Chondrocyte (in vitro differentiated cells): ENCODE data around the gene TNNT2. TPM values are rescaled to one million over a fixed set of nuclear protein-coding genes. Genes with fewer than 3 reads are reported as not detected.

Experiments used
- DNase-seq: peaks from one replicate; pipeline ENCODE4 v3.0.0; 2021; ENCODE audit warnings: mixed read lengths, low spot score
- H3K27ac Mint-ChIP-seq: one replicate; pipeline ENCODE4 v1.8.0; 2021; ENCODE audit warnings: mild to moderate bottlenecking, moderate library complexity, mixed read lengths; ENCODE audit not compliant: unreplicated experiment
- H3K27me3 Mint-ChIP-seq: 2 replicates; pipeline ENCODE4 v1.8.0; 2021; ENCODE audit warnings: low read depth, mixed read lengths
- H3K36me3 Mint-ChIP-seq: 2 replicates; pipeline ENCODE4 v1.8.0; 2021; ENCODE audit warnings: low read depth, mixed read lengths
- H3K4me1 Mint-ChIP-seq: 2 replicates; pipeline ENCODE4 v1.8.0; 2021; ENCODE audit warnings: low read depth, mild to moderate bottlenecking, mixed read lengths
- H3K4me3 Mint-ChIP-seq: one replicate; pipeline ENCODE4 v1.8.0; 2021; ENCODE audit warnings: mild to moderate bottlenecking, moderate library complexity, mixed read lengths; ENCODE audit not compliant: unreplicated experiment
- H3K9me3 Mint-ChIP-seq: 2 replicates; pipeline ENCODE4 v1.8.0; 2021; ENCODE audit warnings: low read depth, mixed read lengths
- CTCF ChIP-seq: fragments of 200-600 bp; sonication (generic); IDR thresholded peaks from 2 replicates; pipeline ENCODE4 v1.5.0; 2021; ENCODE audit warnings: antibody characterized with exemption, mild to moderate bottlenecking, moderate library complexity
- total RNA-seq: library from RNA; stranded (reverse); gene quantifications from 3 replicates; pipeline ENCODE4 v1.2.1, GENCODE V29; 2021

TNNT2 gene
- total RNA-seq, 1 donor from 2014 or later, result 21.6 TPM

GRCh38 chr1:201418461-201418860 is 41.0 kb upstream of the TNNT2 start:
- H3K36me3 Mint-ChIP-seq, result no peaks in the 10 kb centered on the region
- H3K27me3 Mint-ChIP-seq, result peaks cover 3% of the 10 kb centered on the region

GRCh38 chr1:201414051-201414738 is 36.7 kb upstream of the TNNT2 start:
- TF ChIP-seq CTCF, result no peak
- peaks cover 10% of the 10 kb centered on the region for H3K27me3 Mint-ChIP-seq

More at GRCh38 chr1:201418461-201418860, 41.0 kb upstream of the TNNT2 start:
- Mint-ChIP-seq H3K9me3 (no peaks in the 10 kb centered on the region), H3K4me3 (no peak overlapping the region), H3K27ac (no peak overlapping the region), H3K4me1 (peaks cover 31% of the 10 kb centered on the region)
- no peak for DNase-seq
- TF ChIP-seq CTCF, result no peak

GRCh38 chr1:201411292-201411691 is 33.8 kb upstream of the TNNT2 start:
- Mint-ChIP-seq H3K27me3 (peaks cover 10% of the 10 kb centered on the region), H3K9me3 (no peaks in the 10 kb centered on the region), H3K4me3 (no peak overlapping the region), H3K4me1 (no peaks in the 10 kb centered on the region), H3K27ac (no peak overlapping the region), H3K36me3 (peaks cover 8% of the 10 kb centered on the region)
- no peak for DNase-seq
- TF ChIP-seq CTCF, result no peak

More at GRCh38 chr1:201414051-201414738, 36.7 kb upstream of the TNNT2 start:
- DNase-seq, result no peak
- Mint-ChIP-seq H3K27ac (no peak overlapping the region), H3K36me3 (peaks cover 8% of the 10 kb centered on the region), H3K9me3 (no peaks in the 10 kb centered on the region), H3K4me1 (peaks cover 3% of the 10 kb centered on the region), H3K4me3 (no peak overlapping the region)

GRCh38 chr1:201409440-201409839 is 32.0 kb upstream of the TNNT2 start:
- Mint-ChIP-seq H3K4me1 (no peaks in the 10 kb centered on the region), H3K27me3 (peaks cover 7% of the 10 kb centered on the region), H3K27ac (no peak overlapping the region), H3K4me3 (no peak overlapping the region), H3K36me3 (peaks cover 8% of the 10 kb centered on the region), H3K9me3 (no peaks in the 10 kb centered on the region)
- DNase-seq, result no peak
- TF ChIP-seq CTCF, result no peak

GRCh38 chr1:201408834-201409200 is 31.3 kb upstream of the TNNT2 start:
- Mint-ChIP-seq H3K36me3 (peaks cover 8% of the 10 kb centered on the region), H3K9me3 (no peaks in the 10 kb centered on the region), H3K27ac (no peak overlapping the region), H3K27me3 (peaks cover 7% of the 10 kb centered on the region), H3K4me1 (no peaks in the 10 kb centered on the region), H3K4me3 (no peak overlapping the region)
- DNase-seq, result no peak
- TF ChIP-seq CTCF, result no peak
